ENCODE results near the gene CHRNA7.

Gene CHRNA7

GRCh38 chr15:32067115-32067514 lies 36.8 kb downstream of the CHRNA7 start:
- Histone ChIP-seq H3K9me3 (ENCODE audit: control insufficient read depth in 2 of 2, low read length in 2 of 2) (peaks cover 6% of the 10 kb centered on the region in 2 donors), H3K36me3 (ENCODE audit: control insufficient read depth in 2 of 2, insufficient read depth in 2 of 2, low read length in 2 of 2) (no peaks in the 10 kb centered on the region), H3K4me1 (ENCODE audit: control insufficient read depth, insufficient read depth, low read length) (no peaks in the 10 kb centered on the region), H3K27ac (ENCODE audit: low read length) (no peak overlapping the region), H3K27me3 (ENCODE audit: control insufficient read depth in 1 of 2, insufficient read depth in 2 of 2, low read length in 2 of 2) (no peaks in the 10 kb centered on the region), H3K4me3 (ENCODE audit: low read length in 2 of 2) (no peak overlapping the region), H3K9ac (ENCODE audit: low read length in 2 of 2) (no peak overlapping the region)

- H3K9ac ChIP-seq (ENCODE audit: low read length in 2 of 2) = no peak overlapping the region
- H3K36me3 ChIP-seq (ENCODE audit: control insufficient read depth in 2 of 2, insufficient read depth in 2 of 2, low read length in 2 of 2) = no peaks in the 10 kb centered on the region
- no peaks in the 10 kb centered on the region for H3K27me3 ChIP-seq (ENCODE audit: control insufficient read depth in 1 of 2, insufficient read depth in 2 of 2, low read length in 2 of 2)
- no peak overlapping the region for H3K27ac ChIP-seq (ENCODE audit: low read length)
- peaks cover 0 to 4% of the 10 kb centered on the region in 2 donors for H3K9me3 ChIP-seq (ENCODE audit: control insufficient read depth in 2 of 2, low read length in 2 of 2)
- no peak overlapping the region for H3K4me3 ChIP-seq (ENCODE audit: low read length in 2 of 2)
- H3K4me1 ChIP-seq (ENCODE audit: control insufficient read depth, insufficient read depth, low read length) = no peaks in the 10 kb centered on the region
These were observed 59.6 kb downstream of the CHRNA7 start for GRCh38 chr15:32089851-32090359.

GRCh38 chr15:32091505-32092380 lies 61.4 kb downstream of the CHRNA7 start:
- no peaks in the 10 kb centered on the region for H3K36me3 ChIP-seq (ENCODE audit: control insufficient read depth in 2 of 2, insufficient read depth in 2 of 2, low read length in 2 of 2)
- H3K27ac ChIP-seq (ENCODE audit: low read length) = no peak overlapping the region
- H3K9ac ChIP-seq (ENCODE audit: low read length in 2 of 2) = no peak overlapping the region
- no peaks in the 10 kb centered on the region for H3K4me1 ChIP-seq (ENCODE audit: control insufficient read depth, insufficient read depth, low read length)
- no peaks in the 10 kb centered on the region for H3K27me3 ChIP-seq (ENCODE audit: control insufficient read depth in 1 of 2, insufficient read depth in 2 of 2, low read length in 2 of 2)
- H3K4me3 ChIP-seq (ENCODE audit: low read length in 2 of 2) = no peak overlapping the region
- peaks cover 0 to 7% of the 10 kb centered on the region in 2 donors for H3K9me3 ChIP-seq (ENCODE audit: control insufficient read depth in 2 of 2, low read length in 2 of 2)

- Histone ChIP-seq H3K36me3 (ENCODE audit: control insufficient read depth in 2 of 2, insufficient read depth in 2 of 2, low read length in 2 of 2) (no peaks in the 10 kb centered on the region), H3K4me3 (ENCODE audit: low read length in 2 of 2) (no peak overlapping the region), H3K27ac (ENCODE audit: low read length) (no peak overlapping the region), H3K27me3 (ENCODE audit: control insufficient read depth in 1 of 2, insufficient read depth in 2 of 2, low read length in 2 of 2) (no peaks in the 10 kb centered on the region), H3K9ac (ENCODE audit: low read length in 2 of 2) (no peak overlapping the region), H3K4me1 (ENCODE audit: control insufficient read depth, insufficient read depth, low read length) (no peaks in the 10 kb centered on the region), H3K9me3 (ENCODE audit: control insufficient read depth in 2 of 2, low read length in 2 of 2) (peaks cover 0 to 5% of the 10 kb centered on the region in 2 donors)
These were observed 65.9 kb downstream of the CHRNA7 start for GRCh38 chr15:32096213-32096612.

GRCh38 chr15:32096916-32097617 lies 66.8 kb downstream of the CHRNA7 start:
- Histone ChIP-seq H3K27me3 (ENCODE audit: control insufficient read depth in 1 of 2, insufficient read depth in 2 of 2, low read length in 2 of 2) (no peaks in the 10 kb centered on the region), H3K9ac (ENCODE audit: low read length in 2 of 2) (no peak overlapping the region), H3K36me3 (ENCODE audit: control insufficient read depth in 2 of 2, insufficient read depth in 2 of 2, low read length in 2 of 2) (no peaks in the 10 kb centered on the region), H3K9me3 (ENCODE audit: control insufficient read depth in 2 of 2, low read length in 2 of 2) (peaks cover 0 to 5% of the 10 kb centered on the region in 2 donors), H3K4me1 (ENCODE audit: control insufficient read depth, insufficient read depth, low read length) (no peaks in the 10 kb centered on the region), H3K4me3 (ENCODE audit: low read length in 2 of 2) (no peak overlapping the region), H3K27ac (ENCODE audit: low read length) (no peak overlapping the region)

- Histone ChIP-seq H3K4me1 (ENCODE audit: control insufficient read depth, insufficient read depth, low read length) (no peaks in the 10 kb centered on the region), H3K36me3 (ENCODE audit: control insufficient read depth in 2 of 2, insufficient read depth in 2 of 2, low read length in 2 of 2) (no peaks in the 10 kb centered on the region), H3K27me3 (ENCODE audit: control insufficient read depth in 1 of 2, insufficient read depth in 2 of 2, low read length in 2 of 2) (no peaks in the 10 kb centered on the region), H3K9me3 (ENCODE audit: control insufficient read depth in 2 of 2, low read length in 2 of 2) (peaks cover 0 to 5% of the 10 kb centered on the region in 2 donors), H3K9ac (ENCODE audit: low read length in 2 of 2) (no peak overlapping the region), H3K27ac (ENCODE audit: low read length) (no peak overlapping the region), H3K4me3 (ENCODE audit: low read length in 2 of 2) (no peak overlapping the region)
These were observed 67.7 kb downstream of the CHRNA7 start for GRCh38 chr15:32098033-32098432.

GRCh38 chr15:32099097-32099785 lies 68.9 kb downstream of the CHRNA7 start:
- H3K4me3 ChIP-seq (ENCODE audit: low read length in 2 of 2) = no peak overlapping the region
- H3K27me3 ChIP-seq (ENCODE audit: control insufficient read depth in 1 of 2, insufficient read depth in 2 of 2, low read length in 2 of 2) = no peaks in the 10 kb centered on the region
- H3K9ac ChIP-seq (ENCODE audit: low read length in 2 of 2) = no peak overlapping the region
- peaks cover 0 to 3% of the 10 kb centered on the region in 2 donors for H3K9me3 ChIP-seq (ENCODE audit: control insufficient read depth in 2 of 2, low read length in 2 of 2)
- H3K36me3 ChIP-seq (ENCODE audit: control insufficient read depth in 2 of 2, insufficient read depth in 2 of 2, low read length in 2 of 2) = no peaks in the 10 kb centered on the region
- no peak overlapping the region for H3K27ac ChIP-seq (ENCODE audit: low read length)
- H3K4me1 ChIP-seq (ENCODE audit: control insufficient read depth, insufficient read depth, low read length) = no peaks in the 10 kb centered on the region

- Histone ChIP-seq H3K4me1 (ENCODE audit: control insufficient read depth, insufficient read depth, low read length) (no peaks in the 10 kb centered on the region), H3K4me3 (ENCODE audit: low read length in 2 of 2) (no peak overlapping the region), H3K27ac (ENCODE audit: low read length) (no peak overlapping the region), H3K9me3 (ENCODE audit: control insufficient read depth in 2 of 2, low read length in 2 of 2) (peaks cover 0 to 3% of the 10 kb centered on the region in 2 donors), H3K9ac (ENCODE audit: low read length in 2 of 2) (no peak overlapping the region), H3K36me3 (ENCODE audit: control insufficient read depth in 2 of 2, insufficient read depth in 2 of 2, low read length in 2 of 2) (no peaks in the 10 kb centered on the region), H3K27me3 (ENCODE audit: control insufficient read depth in 1 of 2, insufficient read depth in 2 of 2, low read length in 2 of 2) (no peaks in the 10 kb centered on the region)
These were observed 69.8 kb downstream of the CHRNA7 start for GRCh38 chr15:32099956-32100684.

- Histone ChIP-seq H3K27me3 (ENCODE audit: control insufficient read depth in 1 of 2, insufficient read depth in 2 of 2, low read length in 2 of 2) (no peaks in the 10 kb centered on the region), H3K9me3 (ENCODE audit: control insufficient read depth in 2 of 2, low read length in 2 of 2) (no peaks in the 10 kb centered on the region), H3K9ac (ENCODE audit: low read length in 2 of 2) (no peak overlapping the region), H3K36me3 (ENCODE audit: control insufficient read depth in 2 of 2, insufficient read depth in 2 of 2, low read length in 2 of 2) (no peaks in the 10 kb centered on the region), H3K4me1 (ENCODE audit: control insufficient read depth, insufficient read depth, low read length) (no peaks in the 10 kb centered on the region), H3K27ac (ENCODE audit: low read length) (no peak overlapping the region), H3K4me3 (ENCODE audit: low read length in 2 of 2) (no peak overlapping the region)
These were observed 74.0 kb downstream of the CHRNA7 start for GRCh38 chr15:32104061-32104995.

All from stomach smooth muscle (tissue), 2 donors.